Measurements from ENCODE around the gene ACYP1.
"Not testable (repeated sequence)": the region's sequence is repeated elsewhere in the genome, so short reads cannot be mapped to it uniquely, and the experiment has no call there.

The ACYP1 gene

GRCh38 chr14:75068294-75069120 is 4.7 kb upstream of the ACYP1 start:
- no peak for DNase-seq (ENCODE audit: low spot score)

- not testable (repeated sequence) for DNase-seq (ENCODE audit: low spot score)
These were observed 3.9 kb upstream of the ACYP1 start for GRCh38 chr14:75067765-75068164.

- DNase-seq (ENCODE audit: low spot score), result no peak
These were observed 3.4 kb upstream of the ACYP1 start for GRCh38 chr14:75067212-75067611.

GRCh38 chr14:75066691-75067090 is 2.9 kb upstream of the ACYP1 start:
- no peak for DNase-seq (ENCODE audit: low spot score)

GRCh38 chr14:75064205-75064567 is 362 bp upstream of the ACYP1 start:
- no peak for DNase-seq (ENCODE audit: low spot score)

GRCh38 chr14:75063013-75063412 is 811 bp downstream of the ACYP1 start:
- no peak for DNase-seq (ENCODE audit: low spot score)

GRCh38 chr14:75060420-75060819 is 3.4 kb downstream of the ACYP1 start:
- DNase-seq (ENCODE audit: low spot score), result no peak

GRCh38 chr14:75059642-75060041 is 4.2 kb downstream of the ACYP1 start:
- no peak for DNase-seq (ENCODE audit: low spot score)

GRCh38 chr14:75054421-75054820 is 9.4 kb downstream of the ACYP1 start:
- no peak for DNase-seq (ENCODE audit: low spot score)

GRCh38 chr14:75053396-75054291 is 10.2 kb downstream of the ACYP1 start:
- DNase-seq (ENCODE audit: low spot score), result no peak

- DNase-seq (ENCODE audit: low spot score), result no peak
These were observed 12.3 kb downstream of the ACYP1 start for GRCh38 chr14:75051556-75051899.

- DNase-seq (ENCODE audit: low spot score), result peak; percentile 89
These were observed 12.8 kb downstream of the ACYP1 start, which contains the start of gene MLH3 for GRCh38 chr14:75050852-75051555. Gene MLH3 (minus strand): TSS chr14:75051467. CDS start chr14:75049655, 1,812 bp downstream.

GRCh38 chr14:75049731-75050201 is 14.1 kb downstream of the ACYP1 start:
- no peak for DNase-seq (ENCODE audit: low spot score)

- no peak for DNase-seq (ENCODE audit: low spot score)
These were observed 14.7 kb downstream of the ACYP1 start for GRCh38 chr14:75049136-75049535.

- no peak for DNase-seq (ENCODE audit: low spot score)
These were observed 15.7 kb downstream of the ACYP1 start for GRCh38 chr14:75048101-75048500.

GRCh38 chr14:75047506-75047905 is 16.3 kb downstream of the ACYP1 start:
- no peak for DNase-seq (ENCODE audit: low spot score)

GRCh38 chr14:75046899-75047298 is 16.9 kb downstream of the ACYP1 start:
- DNase-seq (ENCODE audit: low spot score), result no peak

- DNase-seq (ENCODE audit: low spot score), result no peak
These were observed 17.5 kb downstream of the ACYP1 start for GRCh38 chr14:75046275-75046674.

- DNase-seq (ENCODE audit: low spot score), result no peak
These were observed 19.1 kb downstream of the ACYP1 start for GRCh38 chr14:75044752-75045151.

GRCh38 chr14:75044322-75044721 is 19.5 kb downstream of the ACYP1 start:
- no peak for DNase-seq (ENCODE audit: low spot score)

GRCh38 chr14:75042035-75042434 is 21.8 kb downstream of the ACYP1 start:
- DNase-seq (ENCODE audit: low spot score), result no peak

GRCh38 chr14:75041613-75042012 is 22.2 kb downstream of the ACYP1 start:
- DNase-seq (ENCODE audit: low spot score), result no peak

Data from HuH-7 (cell line).